Central memory CD8-positive, alpha-beta T cell (primary cell): ENCODE data around the gene CCL3.
"Not testable (repeated sequence)": the region's sequence is repeated elsewhere in the genome, so short reads cannot be mapped to it uniquely, and the experiment has no call there.

Experiments
- ATAC-seq: fragments of 150-1000 bp; cut with Tn5 transposase; replicated peaks from 2 replicates; pipeline ENCODE4 v1.10.0; 2022; ENCODE audit warnings: mild to moderate bottlenecking, moderate FRiP score, moderate number of reproducible peaks; ENCODE audit not compliant: poor library complexity, severe bottlenecking; ENCODE audit errors: extremely low read depth
- DNase-seq, 2 donors: peaks; one replicate each; pipeline ENCODE4 v3.0.0; 2021; ENCODE audit warnings: low spot score in 2 of 2
- H3K27ac Mint-ChIP-seq: one replicate; pipeline ENCODE4 v1.8.0; 2022; ENCODE audit warnings: low read depth, mild to moderate bottlenecking, moderate library complexity, mixed read lengths
- H3K27me3 Mint-ChIP-seq: one replicate; pipeline ENCODE4 v1.8.0; 2022; ENCODE audit warnings: mixed read lengths
- H3K36me3 Mint-ChIP-seq: one replicate; pipeline ENCODE4 v1.8.0; 2022; ENCODE audit warnings: mild to moderate bottlenecking, moderate library complexity, mixed read lengths; ENCODE audit not compliant: insufficient read depth
- H3K4me1 Mint-ChIP-seq: one replicate; pipeline ENCODE4 v1.8.0; 2022; ENCODE audit warnings: mixed read lengths
- H3K4me3 Mint-ChIP-seq: one replicate; pipeline ENCODE4 v1.8.0; 2022; ENCODE audit warnings: mild to moderate bottlenecking, moderate library complexity, mixed read lengths
- H3K9me3 Mint-ChIP-seq: one replicate; pipeline ENCODE4 v1.8.0; 2022; ENCODE audit warnings: mixed read lengths

Gene CCL3

DNA sequence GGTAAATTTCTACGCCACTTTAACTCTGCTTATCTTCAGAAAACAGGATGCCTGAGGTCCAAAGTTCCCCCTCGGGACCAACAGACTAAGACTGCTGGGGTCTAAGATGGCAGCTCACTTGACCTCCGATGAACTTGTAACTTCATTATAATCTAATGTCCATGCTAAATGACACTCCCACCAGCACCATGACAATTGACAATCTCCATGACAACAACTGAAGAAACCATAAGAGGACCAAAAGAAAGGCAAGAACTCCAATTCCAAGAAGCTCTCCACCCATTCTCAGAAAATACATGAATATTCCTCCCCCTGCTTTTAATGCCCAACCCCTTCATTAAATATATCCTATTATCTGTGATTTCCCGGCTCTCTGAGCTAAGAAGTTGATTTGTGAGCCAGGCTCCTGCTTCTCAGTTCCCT lies 21.1 kb upstream of the CCL3 start:
- DNase-seq (no peak), ATAC-seq (no peak)
- Mint-ChIP-seq H3K4me1 (peaks cover 75% of the 10 kb centered on the region), H3K27ac (peak overlapping the region; percentile 44), H3K27me3 (no peaks in the 10 kb centered on the region), H3K4me3 (no peak overlapping the region), H3K36me3 (peaks cover 6% of the 10 kb centered on the region), H3K9me3 (peaks cover 6% of the 10 kb centered on the region)

DNA sequence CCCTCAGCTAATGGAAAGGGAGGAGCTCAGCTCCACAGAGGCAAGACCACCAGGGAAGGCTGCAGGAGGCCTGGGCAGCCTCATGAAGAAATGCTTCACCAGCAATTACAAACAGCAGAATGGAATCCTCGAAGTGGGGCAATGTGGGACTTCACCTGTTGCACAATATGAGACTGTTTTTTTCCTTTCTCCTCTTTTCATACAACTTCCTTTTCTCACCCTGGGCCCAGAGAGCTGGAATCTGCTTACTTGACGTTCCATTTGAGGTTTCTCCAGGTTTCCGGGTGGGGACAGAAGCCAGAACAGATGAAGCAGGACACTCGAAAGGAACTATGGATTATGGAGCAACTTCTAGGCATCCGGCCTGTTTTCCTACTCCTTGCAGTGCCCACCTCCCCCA lies 18.3 kb upstream of the CCL3 start:
- Mint-ChIP-seq H3K4me1 (peaks cover 84% of the 10 kb centered on the region), H3K4me3 (peak overlapping the region; percentile 90), H3K27ac (peak overlapping the region; percentile 90), H3K36me3 (peaks cover 27% of the 10 kb centered on the region)
- H3K27me3 Mint-ChIP-seq, H3K9me3 Mint-ChIP-seq, ATAC-seq, DNase-seq: not testable (repeated sequence)

DNA sequence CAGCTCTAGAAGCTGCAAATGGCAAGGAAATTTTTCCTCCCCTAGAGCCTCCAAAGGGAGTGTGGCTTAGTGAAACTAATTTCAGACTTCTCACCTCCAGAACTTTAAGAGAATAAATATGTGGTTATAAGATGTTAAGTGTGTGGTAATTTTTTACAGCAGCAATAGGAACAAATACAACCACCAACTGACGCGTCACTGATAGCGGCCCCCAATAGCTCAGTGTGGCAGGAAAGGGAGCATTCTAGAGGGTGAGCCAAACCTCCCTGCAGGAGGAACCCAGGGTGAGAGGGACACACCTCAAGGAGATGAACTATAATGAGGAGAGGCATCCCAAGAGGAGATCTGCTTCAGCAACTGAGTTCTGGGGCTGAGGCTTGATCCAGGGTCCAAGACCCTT lies 17.7 kb upstream of the CCL3 start:
- Mint-ChIP-seq H3K27me3 (no peaks in the 10 kb centered on the region), H3K36me3 (peaks cover 29% of the 10 kb centered on the region), H3K4me3 (peak overlapping the region; percentile 90), H3K27ac (peak overlapping the region; percentile 90), H3K9me3 (peaks cover 3% of the 10 kb centered on the region), H3K4me1 (peaks cover 87% of the 10 kb centered on the region)
- ATAC-seq (peak; percentile 53), DNase-seq (peak in 1 of 2 donors; percentile 49)

DNA sequence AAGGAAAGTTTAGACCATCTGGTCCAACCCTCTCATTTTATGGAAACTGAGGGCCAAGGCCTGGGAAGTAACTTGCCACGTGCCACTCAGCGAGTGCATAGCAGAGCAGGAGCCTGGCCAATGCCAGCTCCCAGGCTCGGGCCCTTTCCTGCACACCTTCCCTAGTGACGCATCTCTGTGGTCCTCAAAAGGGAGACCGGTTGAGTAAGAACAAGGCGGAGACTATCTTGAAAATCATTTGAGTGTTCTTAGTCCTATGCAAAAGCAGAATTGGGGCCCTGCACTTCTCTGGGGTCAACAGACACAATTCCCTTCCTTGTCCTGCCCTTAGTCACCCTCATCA lies 16.5 kb upstream of the CCL3 start:
- Mint-ChIP-seq H3K9me3 (no peaks in the 10 kb centered on the region), H3K36me3 (peaks cover 29% of the 10 kb centered on the region), H3K4me1 (peaks cover 81% of the 10 kb centered on the region), H3K27me3 (no peaks in the 10 kb centered on the region), H3K27ac (peak overlapping the region; percentile 97), H3K4me3 (peak overlapping the region; percentile 90)
- no peak for ATAC-seq
- no peak for DNase-seq

DNA sequence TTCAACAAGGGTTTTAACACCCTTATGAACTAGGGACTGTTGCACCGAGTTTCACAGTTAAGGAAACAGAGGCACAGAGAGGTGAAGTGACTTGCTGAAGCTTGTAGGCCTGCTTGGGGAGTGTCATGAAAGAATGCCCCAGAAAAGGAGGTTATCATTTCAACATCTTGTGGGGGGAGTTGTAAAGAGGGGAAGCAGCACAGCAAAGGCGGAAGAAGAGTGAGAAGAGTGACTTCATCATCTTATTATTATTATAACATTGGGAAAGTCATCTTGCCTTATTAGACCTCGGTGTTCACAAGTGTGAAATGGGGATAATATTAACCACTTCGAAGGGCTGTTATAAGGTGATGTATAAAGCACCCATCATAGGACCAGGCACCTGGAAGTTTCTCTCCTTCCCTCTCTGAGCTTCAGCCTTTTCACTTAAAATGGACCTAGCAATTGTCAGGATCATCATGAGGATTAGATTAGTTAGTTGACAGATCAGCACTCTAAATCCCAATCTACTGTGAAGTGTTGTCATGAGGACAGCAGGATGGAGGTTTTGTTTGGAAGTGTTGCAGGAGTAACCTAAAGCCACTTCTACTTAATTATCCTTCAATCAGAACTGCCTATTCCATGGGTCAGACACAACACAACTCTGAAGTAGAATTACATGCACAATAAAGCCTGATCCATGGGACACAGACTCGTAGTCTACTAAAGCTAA lies 16.0 kb upstream of the CCL3 start:
- H3K9me3 Mint-ChIP-seq: no peaks in the 10 kb centered on the region
- H3K27ac Mint-ChIP-seq: peak overlapping the region; percentile 97
- no peak for ATAC-seq
- DNase-seq: no peak
- peak overlapping the region; percentile 90 for H3K4me3 Mint-ChIP-seq
- H3K36me3 Mint-ChIP-seq: peaks cover 29% of the 10 kb centered on the region
- H3K4me1 Mint-ChIP-seq: peaks cover 76% of the 10 kb centered on the region
- H3K27me3 Mint-ChIP-seq: no peaks in the 10 kb centered on the region

DNA sequence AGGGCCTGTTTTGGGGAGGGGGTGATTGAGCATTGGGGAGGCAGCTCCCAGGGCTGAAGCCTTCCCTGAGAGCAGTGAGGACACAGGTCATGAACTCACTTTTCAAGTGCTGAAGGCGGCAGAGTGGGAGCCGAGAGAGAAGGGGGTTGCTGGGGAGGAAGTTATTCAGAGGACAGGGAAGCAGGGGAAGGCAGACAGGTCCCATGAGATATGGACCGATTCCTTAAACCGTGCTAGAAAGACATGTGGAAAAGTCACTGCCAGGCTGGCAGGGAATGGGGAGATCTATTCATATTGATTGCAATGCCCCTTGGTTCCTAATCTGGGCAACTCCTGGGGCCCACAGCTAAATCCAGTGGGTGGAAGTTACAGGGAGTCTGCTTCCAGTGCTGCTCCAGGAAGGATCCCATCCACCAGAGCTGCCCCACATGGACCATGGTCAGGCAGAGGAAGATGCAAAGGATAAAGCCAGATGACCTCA lies 14.8 kb upstream of the CCL3 start:
- H3K27me3 Mint-ChIP-seq: no peaks in the 10 kb centered on the region
- H3K36me3 Mint-ChIP-seq: peaks cover 29% of the 10 kb centered on the region
- H3K9me3 Mint-ChIP-seq: no peaks in the 10 kb centered on the region
- no peak for ATAC-seq
- DNase-seq: no peak
- H3K4me3 Mint-ChIP-seq: peak overlapping the region; percentile 90
- peaks cover 74% of the 10 kb centered on the region for H3K4me1 Mint-ChIP-seq
- peak overlapping the region; percentile 97 for H3K27ac Mint-ChIP-seq

DNA sequence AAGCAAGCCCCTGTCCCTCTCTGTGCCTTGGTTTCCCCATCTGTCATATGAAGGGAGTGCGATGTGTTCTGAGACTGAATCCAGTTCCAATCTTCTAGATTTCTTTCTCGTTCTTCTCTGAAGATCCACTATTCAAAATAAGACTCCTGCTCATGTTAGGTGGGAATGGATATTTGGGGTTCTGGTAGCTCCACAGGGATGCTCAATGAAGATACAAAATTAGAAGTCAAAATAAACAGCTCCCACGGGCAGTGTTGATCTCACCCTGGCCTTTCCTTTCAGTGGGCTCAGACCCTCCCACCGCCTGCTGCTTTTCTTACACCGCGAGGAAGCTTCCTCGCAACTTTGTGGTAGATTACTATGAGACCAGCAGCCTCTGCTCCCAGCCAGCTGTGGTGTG lies 14.3 kb upstream of the CCL3 start:
- peaks cover 78% of the 10 kb centered on the region for H3K4me1 Mint-ChIP-seq
- ATAC-seq: peak; percentile 21

DNA sequence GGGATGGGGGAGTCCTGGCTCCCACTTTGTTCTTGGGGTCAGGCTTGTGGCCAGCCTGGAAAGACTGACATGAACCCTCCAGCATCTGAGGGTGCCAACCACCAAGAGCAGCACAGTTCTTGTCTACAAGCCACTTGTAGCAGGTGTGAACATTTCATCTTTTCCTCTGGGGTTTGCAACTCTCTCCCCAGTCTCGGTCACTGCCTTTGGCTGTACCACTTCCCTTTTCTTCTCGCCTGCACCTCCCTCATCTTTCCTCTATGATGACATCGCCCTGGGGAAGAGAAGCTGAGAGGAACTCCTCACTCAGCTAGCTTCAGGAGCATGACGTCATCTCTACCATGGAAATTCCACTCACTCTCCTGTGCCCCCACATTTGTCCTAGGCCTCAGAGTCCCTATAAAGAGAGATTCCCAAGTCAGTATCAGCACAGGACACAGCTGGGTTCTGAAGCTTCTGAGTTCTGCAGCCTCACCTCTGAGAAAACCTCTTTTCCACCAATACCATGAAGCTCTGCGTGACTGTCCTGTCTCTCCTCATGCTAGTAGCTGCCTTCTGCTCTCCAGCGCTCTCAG lies 13.5 kb upstream of the CCL3 start, which contains the start of gene CCL4:
Gene CCL4 (plus strand): TSS at position 427 of the 575 bp plus-strand sequence. CDS start 79 bp downstream, at position 506.
- H3K36me3 Mint-ChIP-seq: peaks cover 29% of the 10 kb centered on the region
- not testable (repeated sequence) for H3K9me3 Mint-ChIP-seq, H3K27me3 Mint-ChIP-seq
- DNase-seq: peak; percentile 32 to 64
- peaks cover 79% of the 10 kb centered on the region for H3K4me1 Mint-ChIP-seq
- peak within 1 kb of the TSS; percentile 97 for H3K27ac Mint-ChIP-seq
- H3K4me3 Mint-ChIP-seq: peak within 1 kb of the TSS; percentile 90
- peak; percentile 88 for ATAC-seq

More for the DNA sequence above, 14.3 kb upstream of the CCL3 start:
- peak overlapping the region; percentile 97 for H3K27ac Mint-ChIP-seq
- H3K27me3 Mint-ChIP-seq, H3K9me3 Mint-ChIP-seq, DNase-seq: not testable (repeated sequence)
- peak overlapping the region; percentile 90 for H3K4me3 Mint-ChIP-seq
- H3K36me3 Mint-ChIP-seq: peaks cover 29% of the 10 kb centered on the region

DNA sequence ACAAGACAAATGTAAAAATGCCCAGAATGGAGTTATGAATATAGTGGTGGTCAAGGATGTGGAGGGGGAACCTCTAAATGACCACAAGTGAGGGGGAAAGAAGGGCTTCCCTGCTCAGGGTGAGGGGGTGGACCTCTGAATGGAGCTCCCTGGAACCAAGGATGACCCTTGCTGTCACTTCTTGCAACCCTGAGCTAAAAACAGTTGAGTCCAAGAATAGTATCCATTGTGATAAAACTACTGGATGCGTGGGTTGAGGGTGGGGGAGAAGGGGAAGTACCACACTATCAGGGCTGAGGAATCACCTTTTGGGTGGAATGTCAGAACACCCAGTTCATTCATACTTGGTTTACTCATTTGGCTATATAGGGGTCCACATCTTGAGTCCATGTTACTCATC lies 9.1 kb upstream of the CCL3 start:
- not testable (repeated sequence) for H3K36me3 Mint-ChIP-seq, H3K27ac Mint-ChIP-seq, H3K4me3 Mint-ChIP-seq, H3K9me3 Mint-ChIP-seq, H3K27me3 Mint-ChIP-seq, DNase-seq, ATAC-seq
- peaks cover 68% of the 10 kb centered on the region for H3K4me1 Mint-ChIP-seq

DNA sequence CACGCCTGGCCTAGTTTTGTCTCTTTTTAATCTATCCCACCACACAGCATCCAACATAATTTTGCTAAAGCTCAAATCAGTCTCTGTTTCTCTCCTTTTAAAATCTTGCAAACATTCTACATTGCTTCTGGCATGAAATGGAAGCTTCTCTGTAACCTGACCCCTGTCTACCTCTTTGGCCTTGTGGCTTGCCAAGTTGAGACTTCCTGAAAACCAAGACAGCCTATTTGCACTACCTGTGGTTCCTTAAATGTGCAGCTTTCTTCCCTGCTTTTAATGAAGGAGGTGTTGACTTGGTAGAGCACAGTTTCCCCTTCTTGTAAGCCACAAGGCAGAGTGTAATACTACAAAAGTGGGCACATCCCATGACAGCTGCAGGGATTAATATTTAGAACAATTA lies 6.0 kb upstream of the CCL3 start:
- no peak for DNase-seq
- Mint-ChIP-seq H3K27me3 (no peaks in the 10 kb centered on the region), H3K27ac (peak overlapping the region; percentile 88), H3K4me1 (peaks cover 74% of the 10 kb centered on the region), H3K4me3 (peak overlapping the region; percentile 45), H3K9me3 (no peaks in the 10 kb centered on the region), H3K36me3 (peaks cover 1% of the 10 kb centered on the region)
- ATAC-seq: no peak

DNA sequence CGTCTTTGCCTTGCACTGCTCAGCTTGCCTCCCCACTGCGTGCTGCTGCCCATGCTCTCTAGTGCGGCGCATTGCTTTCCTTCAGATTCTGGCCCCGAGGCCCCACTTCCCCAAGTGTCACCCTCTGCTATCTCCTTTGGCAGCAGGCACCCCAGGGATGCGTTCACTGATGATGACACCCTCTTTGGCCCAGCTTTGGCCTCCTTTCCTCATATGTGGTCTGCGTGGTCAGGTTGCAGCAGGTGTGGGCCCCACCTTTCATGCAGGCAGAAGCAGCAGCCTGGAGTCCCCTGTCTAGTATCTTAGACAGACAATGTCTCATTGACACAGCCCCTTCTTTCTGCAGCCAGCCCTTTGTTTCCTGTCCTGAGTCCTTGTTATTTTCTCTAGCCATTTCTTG lies 4.8 kb upstream of the CCL3 start:
- H3K9me3 Mint-ChIP-seq: no peaks in the 10 kb centered on the region
- H3K4me3 Mint-ChIP-seq: no peak overlapping the region
- H3K4me1 Mint-ChIP-seq: peaks cover 75% of the 10 kb centered on the region
- peaks cover 5% of the 10 kb centered on the region for H3K36me3 Mint-ChIP-seq
- ATAC-seq (no peak), DNase-seq (no peak)
- H3K27me3 Mint-ChIP-seq: no peaks in the 10 kb centered on the region
- H3K27ac Mint-ChIP-seq: peak overlapping the region; percentile 88

DNA sequence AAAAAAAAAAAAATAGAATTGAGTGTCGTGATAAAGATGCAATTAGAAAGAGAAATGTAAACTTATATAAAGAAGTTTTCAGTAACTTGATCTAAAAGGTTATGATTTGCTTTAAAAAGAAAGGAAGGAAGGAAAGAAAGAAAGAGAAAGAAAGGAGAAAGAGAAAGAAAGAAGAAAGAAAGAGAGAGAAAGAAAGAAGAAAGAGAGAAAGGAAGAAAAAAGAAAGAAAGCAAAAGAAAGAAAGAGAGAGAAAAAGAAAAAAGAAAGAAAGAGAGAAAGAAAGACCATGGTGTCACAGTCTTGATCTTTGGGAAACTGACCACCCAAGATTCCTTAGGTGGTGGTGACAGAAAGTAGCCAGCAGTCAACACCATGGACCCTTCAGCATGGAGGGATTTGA lies 4.3 kb upstream of the CCL3 start:
- Mint-ChIP-seq H3K4me3 (peak overlapping the region; percentile 19), H3K27ac (peak overlapping the region; percentile 88), H3K4me1 (peaks cover 76% of the 10 kb centered on the region), H3K9me3 (no peaks in the 10 kb centered on the region), H3K27me3 (no peaks in the 10 kb centered on the region), H3K36me3 (peaks cover 6% of the 10 kb centered on the region)
- ATAC-seq (no peak), DNase-seq (no peak)

DNA sequence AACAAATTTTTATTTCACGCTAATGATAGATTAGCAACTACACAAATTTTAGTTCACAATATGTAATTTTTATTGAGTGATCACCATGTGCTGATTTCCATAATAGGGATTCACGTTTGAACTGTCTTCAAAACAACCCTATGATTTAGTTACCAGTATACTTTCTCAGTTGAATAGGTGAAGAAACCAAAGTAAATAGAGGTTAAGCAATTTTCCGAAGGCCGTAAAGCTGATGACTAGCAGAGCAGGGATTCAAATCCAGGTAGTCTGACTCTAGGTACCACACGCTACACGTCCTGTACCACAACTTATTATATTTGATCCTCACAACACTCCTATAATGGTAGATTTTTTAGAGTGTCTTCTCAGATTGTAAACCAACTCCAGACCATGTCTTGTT lies 2.8 kb upstream of the CCL3 start:
- H3K27me3 Mint-ChIP-seq, ATAC-seq, H3K36me3 Mint-ChIP-seq, DNase-seq, H3K4me3 Mint-ChIP-seq, H3K9me3 Mint-ChIP-seq: not testable (repeated sequence)
- peaks cover 76% of the 10 kb centered on the region for H3K4me1 Mint-ChIP-seq
- peak overlapping the region; percentile 29 for H3K27ac Mint-ChIP-seq
